GM10266 (cell line): ENCODE measurements around the gene OPTN.

Experiments used
- DNase-seq: peaks from one replicate; pipeline ENCODE4 v3.0.0; 2012; ENCODE audit errors: extremely low spot score
- TF ChIP-seq, protein P1 (sequence below): IDR thresholded peaks from 2 replicates; pipeline ENCODE4 v1.5.1; 2012; ENCODE audit warnings: mild to moderate bottlenecking, low read depth; ENCODE audit not compliant: control insufficient read depth, insufficient read depth; ENCODE audit errors: missing control alignments

OPTN gene

DNA sequence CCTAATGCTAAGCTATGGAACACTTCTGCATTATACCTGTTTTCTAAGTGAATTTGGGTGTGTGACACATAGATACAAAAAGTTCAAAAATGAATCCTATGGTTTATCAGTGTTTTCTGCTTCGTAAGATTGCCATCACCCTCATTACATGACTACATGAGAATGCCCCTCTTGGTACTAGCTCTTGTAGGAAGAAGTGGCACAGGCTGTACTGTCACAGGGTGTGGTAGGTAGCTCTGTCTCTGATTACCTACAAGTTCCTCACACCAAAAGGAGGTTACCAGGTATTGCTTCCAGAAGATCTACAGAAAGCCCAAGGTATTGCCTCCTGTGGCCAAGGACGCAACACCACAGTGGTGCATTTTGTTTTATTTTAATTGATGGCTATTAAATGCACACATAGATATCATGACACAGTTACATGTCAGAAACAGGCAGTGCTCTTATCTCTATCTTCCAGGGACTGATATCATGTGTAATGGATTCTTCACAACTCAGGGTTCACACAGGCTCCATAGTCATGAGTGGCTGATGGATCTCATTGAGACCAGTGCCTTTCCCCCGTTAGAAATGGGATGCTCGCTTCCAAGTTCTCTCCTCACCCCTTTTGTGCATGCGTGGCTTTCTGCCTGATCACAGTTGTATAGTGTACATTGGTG lies 6.6 kb downstream of the OPTN start:
- DNase-seq, result no peak
- TF ChIP-seq, protein P1, sequence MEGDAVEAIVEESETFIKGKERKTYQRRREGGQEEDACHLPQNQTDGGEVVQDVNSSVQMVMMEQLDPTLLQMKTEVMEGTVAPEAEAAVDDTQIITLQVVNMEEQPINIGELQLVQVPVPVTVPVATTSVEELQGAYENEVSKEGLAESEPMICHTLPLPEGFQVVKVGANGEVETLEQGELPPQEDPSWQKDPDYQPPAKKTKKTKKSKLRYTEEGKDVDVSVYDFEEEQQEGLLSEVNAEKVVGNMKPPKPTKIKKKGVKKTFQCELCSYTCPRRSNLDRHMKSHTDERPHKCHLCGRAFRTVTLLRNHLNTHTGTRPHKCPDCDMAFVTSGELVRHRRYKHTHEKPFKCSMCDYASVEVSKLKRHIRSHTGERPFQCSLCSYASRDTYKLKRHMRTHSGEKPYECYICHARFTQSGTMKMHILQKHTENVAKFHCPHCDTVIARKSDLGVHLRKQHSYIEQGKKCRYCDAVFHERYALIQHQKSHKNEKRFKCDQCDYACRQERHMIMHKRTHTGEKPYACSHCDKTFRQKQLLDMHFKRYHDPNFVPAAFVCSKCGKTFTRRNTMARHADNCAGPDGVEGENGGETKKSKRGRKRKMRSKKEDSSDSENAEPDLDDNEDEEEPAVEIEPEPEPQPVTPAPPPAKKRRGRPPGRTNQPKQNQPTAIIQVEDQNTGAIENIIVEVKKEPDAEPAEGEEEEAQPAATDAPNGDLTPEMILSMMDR, result no peak

DNA sequence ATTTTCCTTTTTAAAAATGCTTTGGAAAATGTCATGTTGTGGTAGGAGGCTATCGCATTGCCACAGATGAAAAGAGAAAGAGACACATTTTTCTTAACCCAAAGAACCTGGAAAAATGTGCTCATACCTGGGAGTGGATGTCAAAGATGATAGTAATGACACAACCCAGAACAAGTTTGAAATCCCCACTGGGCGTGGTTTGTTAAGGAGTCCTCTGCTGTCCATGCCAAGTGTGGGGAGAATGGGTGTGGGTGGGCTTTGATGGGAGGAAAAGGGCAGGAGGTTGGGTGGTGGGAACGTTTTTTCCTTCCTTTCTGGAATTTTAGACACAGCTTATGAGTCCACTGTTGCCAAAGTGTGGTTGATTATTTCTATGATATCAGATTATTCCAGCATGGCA lies 10.9 kb downstream of the OPTN start:
- TF ChIP-seq, protein P1, result no peak
- no peak for DNase-seq

- TF ChIP-seq, protein P1, result no peak
- DNase-seq, result no peak
These were observed 13.6 kb downstream of the OPTN start for GRCh38 chr10:13113544-13113943.

- DNase-seq, result peak; percentile 51
These were observed 16.2 kb downstream of the OPTN start for GRCh38 chr10:13115832-13116803.

DNA sequence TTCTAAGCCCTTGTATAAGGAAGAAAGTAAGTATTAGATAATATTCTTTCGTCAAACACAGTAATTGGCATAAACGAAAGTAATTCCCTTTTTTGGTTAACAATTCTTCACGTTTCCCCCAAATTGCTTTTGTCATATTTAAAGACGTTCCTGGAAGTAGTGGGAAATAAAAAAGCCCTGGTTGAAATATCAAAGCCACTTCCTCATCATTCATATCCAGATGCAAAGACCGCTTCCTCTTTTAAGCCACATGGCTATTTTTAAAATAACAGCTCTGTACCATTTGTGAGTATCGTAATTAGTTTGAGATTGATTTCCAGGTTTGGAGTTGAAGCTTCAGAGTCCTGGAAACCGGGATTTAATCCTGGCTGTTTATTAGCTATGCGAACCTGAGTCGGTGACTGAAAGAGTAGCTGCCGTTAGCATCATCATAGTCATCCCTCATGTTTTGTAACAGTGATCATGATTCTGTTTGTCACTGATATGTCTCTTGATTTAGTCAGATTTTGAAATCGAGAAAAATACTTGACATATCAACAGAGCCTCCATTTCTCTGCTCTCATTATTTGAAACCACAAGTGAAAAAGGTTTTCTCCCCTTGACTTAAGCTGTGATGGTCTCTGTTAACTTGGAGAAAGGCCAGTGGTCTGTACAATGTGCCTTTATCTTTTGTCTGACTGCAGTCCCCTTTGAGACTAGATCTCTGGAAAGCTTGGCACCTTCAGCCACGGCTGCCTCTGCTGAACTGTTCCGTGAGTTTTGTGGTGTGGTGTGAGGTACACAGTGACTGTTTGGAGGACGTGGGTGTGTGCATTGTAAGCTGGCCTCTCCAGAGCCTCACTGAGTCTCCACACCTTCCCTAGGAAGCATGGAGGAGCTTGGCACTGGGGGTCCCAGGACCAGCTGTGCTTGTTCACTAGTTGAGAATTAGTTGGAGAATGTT lies 18.1 kb downstream of the OPTN start:
- TF ChIP-seq, protein P1, result no peak
- no peak for DNase-seq

More at GRCh38 chr10:13115832-13116803, 16.2 kb downstream of the OPTN start:
- TF ChIP-seq, protein P1, result no peak

GRCh38 chr10:13118784-13119410 lies 18.9 kb downstream of the OPTN start:
- no peak for DNase-seq

More at GRCh38 chr10:13118784-13119410, 18.9 kb downstream of the OPTN start:
- TF ChIP-seq, protein P1, result no peak
